Measurements from ENCODE around the gene GNPTG.
"Not testable (repeated sequence)": the region's sequence is repeated elsewhere in the genome, so short reads cannot be mapped to it uniquely, and the experiment has no call there.

The GNPTG gene

GRCh38 chr16:1323296-1324239 lies 28.2 kb upstream of the GNPTG start:
- in situ Hi-C loops (cut with HindIII; ENCODE audit: low pct_unique_long_range_greater_than_20kb, low sequenced_read_pairs) = no loop called here
- no peak for DNase-seq (ENCODE audit: low read depth in 1 of 2, low spot score in 1 of 2)
- TF ChIP-seq JUND (IDR thresholded peaks at IDR 0.05; ENCODE audit: low read depth) = no peak

- in situ Hi-C loops (cut with HindIII; ENCODE audit: low pct_unique_long_range_greater_than_20kb, low sequenced_read_pairs) = no loop called here
- no peak for TF ChIP-seq JUND (IDR thresholded peaks at IDR 0.05; ENCODE audit: low read depth)
- DNase-seq (ENCODE audit: low read depth in 1 of 2, low spot score in 1 of 2) = no peak
These were observed 27.4 kb upstream of the GNPTG start for GRCh38 chr16:1324286-1324826.

GRCh38 chr16:1325261-1325660 lies 26.5 kb upstream of the GNPTG start:
- DNase-seq (ENCODE audit: low read depth in 1 of 2, low spot score in 1 of 2) = no peak
- in situ Hi-C loops (cut with HindIII; ENCODE audit: low pct_unique_long_range_greater_than_20kb, low sequenced_read_pairs) = no loop called here
- TF ChIP-seq JUND (IDR thresholded peaks at IDR 0.05; ENCODE audit: low read depth) = no peak

GRCh38 chr16:1325673-1326371 lies 25.9 kb upstream of the GNPTG start:
- in situ Hi-C loops (cut with HindIII; ENCODE audit: low pct_unique_long_range_greater_than_20kb, low sequenced_read_pairs) = no loop called here
- no peak for TF ChIP-seq JUND (IDR thresholded peaks at IDR 0.05; ENCODE audit: low read depth)
- no peak for DNase-seq (ENCODE audit: low read depth in 1 of 2, low spot score in 1 of 2)

GRCh38 chr16:1326391-1326790 lies 25.3 kb upstream of the GNPTG start:
- in situ Hi-C loops (cut with HindIII; ENCODE audit: low pct_unique_long_range_greater_than_20kb, low sequenced_read_pairs) = no loop called here
- DNase-seq (ENCODE audit: low read depth in 1 of 2, low spot score in 1 of 2) = no peak
- no peak for TF ChIP-seq JUND (IDR thresholded peaks at IDR 0.05; ENCODE audit: low read depth)

- no peak for DNase-seq (ENCODE audit: low read depth in 1 of 2, low spot score in 1 of 2)
- in situ Hi-C loops (cut with HindIII; ENCODE audit: low pct_unique_long_range_greater_than_20kb, low sequenced_read_pairs) = no loop called here
- no peak for TF ChIP-seq JUND (IDR thresholded peaks at IDR 0.05; ENCODE audit: low read depth)
These were observed 24.6 kb upstream of the GNPTG start for GRCh38 chr16:1326946-1327618.

GRCh38 chr16:1327619-1327947 lies 24.1 kb upstream of the GNPTG start:
- no peak for DNase-seq (ENCODE audit: low read depth in 1 of 2, low spot score in 1 of 2)
- in situ Hi-C loops (cut with HindIII; ENCODE audit: low pct_unique_long_range_greater_than_20kb, low sequenced_read_pairs) = no loop called here
- no peak for TF ChIP-seq JUND (IDR thresholded peaks at IDR 0.05; ENCODE audit: low read depth)

- DNase-seq (ENCODE audit: low read depth in 1 of 2, low spot score in 1 of 2); in situ Hi-C loops (cut with HindIII; ENCODE audit: low pct_unique_long_range_greater_than_20kb, low sequenced_read_pairs): not testable (repeated sequence)
These were observed 23.6 kb upstream of the GNPTG start for GRCh38 chr16:1328136-1328535.

- DNase-seq (ENCODE audit: low read depth in 1 of 2, low spot score in 1 of 2); in situ Hi-C loops (cut with HindIII; ENCODE audit: low pct_unique_long_range_greater_than_20kb, low sequenced_read_pairs): not testable (repeated sequence)
These were observed 22.8 kb upstream of the GNPTG start for GRCh38 chr16:1328961-1329360.

GRCh38 chr16:1330260-1330914 lies 21.3 kb upstream of the GNPTG start:
- no peak for TF ChIP-seq JUND (IDR thresholded peaks at IDR 0.05; ENCODE audit: low read depth)
- in situ Hi-C loops (cut with HindIII; ENCODE audit: low pct_unique_long_range_greater_than_20kb, low sequenced_read_pairs) = no loop called here
- no peak for DNase-seq (ENCODE audit: low read depth in 1 of 2, low spot score in 1 of 2)

- in situ Hi-C loops (cut with HindIII; ENCODE audit: low pct_unique_long_range_greater_than_20kb, low sequenced_read_pairs) = no loop called here
- TF ChIP-seq JUND (IDR thresholded peaks at IDR 0.05; ENCODE audit: low read depth) = no peak
- DNase-seq (ENCODE audit: low read depth in 1 of 2, low spot score in 1 of 2) = no peak
These were observed 20.6 kb upstream of the GNPTG start for GRCh38 chr16:1330931-1331711.

Data from T47D (cell line).